Measurements from ENCODE around the gene RNF144A. TPM values are rescaled to one million over a fixed set of nuclear protein-coding genes. Genes with fewer than 3 reads are reported as not detected.

Gene RNF144A
- total RNA-seq, 1 donor from 2014 or later: 23.5 TPM

DNA sequence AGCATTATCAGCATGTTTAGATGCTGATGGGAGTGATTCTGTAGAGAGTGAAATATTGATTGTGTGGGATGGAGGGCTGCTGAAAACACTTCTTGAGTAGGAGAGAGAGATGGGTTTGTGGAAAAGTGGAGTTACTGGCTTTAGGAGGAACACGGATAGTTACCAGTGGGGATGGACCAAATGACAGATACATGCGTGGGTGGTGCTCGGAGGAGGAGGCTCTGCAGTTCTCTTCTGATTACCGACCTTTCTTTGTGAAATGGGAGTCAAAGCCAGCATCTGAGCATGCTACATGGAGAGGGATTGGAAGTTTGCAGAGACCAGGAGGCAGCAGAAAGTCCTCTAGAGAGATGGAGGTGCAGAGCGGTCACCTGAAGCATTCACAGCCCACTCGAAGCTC, 26.3 kb downstream of the RNF144A start:
- Histone ChIP-seq H3K27me3 (ENCODE audit: control insufficient read depth, insufficient read depth, low read length) (no peaks in the 10 kb centered on the region), H3K36me3 (ENCODE audit: control insufficient read depth, insufficient read depth, low read length) (no peaks in the 10 kb centered on the region), H3K4me3 (ENCODE audit: low read depth, low read length) (no peak overlapping the region)
- TF ChIP-seq, protein P1, sequence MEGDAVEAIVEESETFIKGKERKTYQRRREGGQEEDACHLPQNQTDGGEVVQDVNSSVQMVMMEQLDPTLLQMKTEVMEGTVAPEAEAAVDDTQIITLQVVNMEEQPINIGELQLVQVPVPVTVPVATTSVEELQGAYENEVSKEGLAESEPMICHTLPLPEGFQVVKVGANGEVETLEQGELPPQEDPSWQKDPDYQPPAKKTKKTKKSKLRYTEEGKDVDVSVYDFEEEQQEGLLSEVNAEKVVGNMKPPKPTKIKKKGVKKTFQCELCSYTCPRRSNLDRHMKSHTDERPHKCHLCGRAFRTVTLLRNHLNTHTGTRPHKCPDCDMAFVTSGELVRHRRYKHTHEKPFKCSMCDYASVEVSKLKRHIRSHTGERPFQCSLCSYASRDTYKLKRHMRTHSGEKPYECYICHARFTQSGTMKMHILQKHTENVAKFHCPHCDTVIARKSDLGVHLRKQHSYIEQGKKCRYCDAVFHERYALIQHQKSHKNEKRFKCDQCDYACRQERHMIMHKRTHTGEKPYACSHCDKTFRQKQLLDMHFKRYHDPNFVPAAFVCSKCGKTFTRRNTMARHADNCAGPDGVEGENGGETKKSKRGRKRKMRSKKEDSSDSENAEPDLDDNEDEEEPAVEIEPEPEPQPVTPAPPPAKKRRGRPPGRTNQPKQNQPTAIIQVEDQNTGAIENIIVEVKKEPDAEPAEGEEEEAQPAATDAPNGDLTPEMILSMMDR (IDR thresholded peaks at IDR 0.05; ENCODE audit: insufficient read depth, low read length, poor library complexity, severe bottlenecking): no peak
- no peak for DNase-seq (ENCODE audit: low read depth)

DNA sequence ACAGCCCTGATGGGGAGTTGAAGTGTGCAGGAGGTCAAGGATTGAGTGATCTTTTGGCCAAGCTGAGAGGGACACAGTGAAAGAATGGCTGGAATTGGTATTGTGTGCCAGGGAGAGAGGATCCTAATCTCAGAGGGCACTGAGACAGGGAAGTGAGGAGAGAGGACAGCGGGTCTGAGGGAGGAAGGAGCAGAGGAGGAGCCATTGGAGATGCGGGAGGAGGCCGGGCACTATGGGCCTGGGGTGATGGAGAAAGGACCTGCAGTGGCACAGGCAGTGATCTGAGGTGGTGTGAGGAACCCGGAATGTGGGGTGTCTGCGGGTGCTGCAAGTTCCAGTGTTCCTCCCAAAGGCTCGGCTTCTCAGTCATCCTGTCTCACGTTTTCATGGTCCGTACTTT, 26.8 kb downstream of the RNF144A start:
- no peaks in the 10 kb centered on the region for H3K36me3 ChIP-seq (ENCODE audit: control insufficient read depth, insufficient read depth, low read length)

DNA sequence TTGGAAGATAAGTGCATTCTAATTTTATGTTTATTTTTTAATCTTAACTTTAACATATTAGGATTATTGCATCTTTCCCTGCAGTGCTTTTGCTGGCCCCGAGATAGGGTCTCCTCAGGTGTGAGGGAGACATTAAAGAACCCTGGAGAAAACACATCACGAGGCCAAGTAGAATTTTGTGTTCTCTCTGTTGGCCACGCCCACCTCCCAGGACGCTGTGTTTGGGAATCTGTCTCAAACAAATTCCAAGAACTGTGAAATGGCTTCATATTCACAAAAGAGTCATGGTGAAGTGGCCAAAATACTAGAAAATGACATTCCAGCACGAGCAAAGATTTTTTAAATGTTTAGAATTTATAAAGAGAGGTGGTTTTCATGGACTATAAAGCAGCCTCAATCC, 27.3 kb downstream of the RNF144A start:
- DNase-seq (ENCODE audit: low read depth): no peak
- Histone ChIP-seq H3K36me3 (ENCODE audit: control insufficient read depth, insufficient read depth, low read length) (no peaks in the 10 kb centered on the region), H3K4me3 (ENCODE audit: low read depth, low read length) (no peak overlapping the region), H3K27me3 (ENCODE audit: control insufficient read depth, insufficient read depth, low read length) (no peaks in the 10 kb centered on the region)
- TF ChIP-seq, protein P1 (IDR thresholded peaks at IDR 0.05; ENCODE audit: insufficient read depth, low read length, poor library complexity, severe bottlenecking): no peak

More for the DNA sequence above, 26.8 kb downstream of the RNF144A start:
- TF ChIP-seq, protein P1 (IDR thresholded peaks at IDR 0.05; ENCODE audit: insufficient read depth, low read length, poor library complexity, severe bottlenecking): no peak
- Histone ChIP-seq H3K27me3 (ENCODE audit: control insufficient read depth, insufficient read depth, low read length) (no peaks in the 10 kb centered on the region), H3K4me3 (ENCODE audit: low read depth, low read length) (no peak overlapping the region)
- no peak for DNase-seq (ENCODE audit: low read depth)

DNA sequence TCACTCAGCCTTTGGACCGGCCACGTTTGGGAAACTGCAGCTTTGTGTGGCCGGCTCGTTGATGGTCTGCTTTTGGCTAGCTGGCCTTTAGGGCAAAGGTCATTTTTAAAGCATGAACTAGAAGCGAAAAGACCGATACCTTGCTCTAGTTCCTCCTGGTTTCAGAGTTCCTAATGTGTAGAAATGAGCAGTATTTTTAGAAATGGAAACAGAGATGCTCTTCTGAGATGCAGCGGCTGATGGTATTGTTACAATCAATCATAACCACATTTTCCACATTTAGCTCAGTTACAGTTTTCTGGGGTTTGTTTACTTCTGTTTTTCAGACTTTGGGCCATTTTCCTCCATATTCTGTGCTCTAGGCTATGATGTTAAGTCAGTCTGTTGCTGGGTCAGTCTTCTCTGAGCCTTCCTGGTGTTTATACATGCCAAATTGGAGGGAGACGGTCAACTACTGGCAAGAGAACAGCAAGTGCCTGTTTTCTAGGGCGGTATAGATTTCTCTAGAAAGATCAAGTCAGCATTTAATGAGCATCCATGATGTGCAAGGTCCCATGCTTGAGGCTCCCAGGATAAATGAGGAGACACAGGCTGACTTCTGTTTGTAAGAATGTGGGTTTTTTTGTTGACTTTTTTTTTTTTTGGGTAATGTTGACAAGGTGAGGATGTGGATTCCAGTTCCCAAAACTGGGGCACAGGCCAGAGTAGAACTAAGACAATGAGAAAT, 28.0 kb downstream of the RNF144A start:
- H3K36me3 ChIP-seq (ENCODE audit: control insufficient read depth, insufficient read depth, low read length): no peaks in the 10 kb centered on the region
- no peaks in the 10 kb centered on the region for H3K27me3 ChIP-seq (ENCODE audit: control insufficient read depth, insufficient read depth, low read length)
- TF ChIP-seq, protein P1 (IDR thresholded peaks at IDR 0.05; ENCODE audit: insufficient read depth, low read length, poor library complexity, severe bottlenecking): no peak
- H3K4me3 ChIP-seq (ENCODE audit: low read depth, low read length): no peak overlapping the region
- DNase-seq (ENCODE audit: low read depth): no peak

DNA sequence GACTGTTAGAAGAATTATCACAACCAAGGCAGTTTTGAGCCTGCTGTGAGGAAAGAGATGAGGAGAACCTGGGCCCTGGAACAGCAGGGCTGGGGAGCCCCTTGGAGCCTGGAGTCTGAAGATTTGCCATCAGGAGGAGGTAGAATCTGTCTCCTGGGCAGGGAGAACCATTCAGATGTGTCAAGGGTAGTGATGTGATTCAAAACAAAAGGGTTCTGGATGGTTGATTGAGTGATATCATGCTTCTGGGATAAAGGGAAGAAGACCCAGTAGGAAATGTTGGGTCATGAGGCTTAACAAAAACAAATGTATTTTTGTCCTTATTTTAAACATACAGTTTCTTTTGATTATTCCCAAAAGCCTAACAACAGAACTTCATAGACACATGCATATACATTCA, 28.6 kb downstream of the RNF144A start:
- no peak for DNase-seq (ENCODE audit: low read depth)
- no peak overlapping the region for H3K4me3 ChIP-seq (ENCODE audit: low read depth, low read length)
- TF ChIP-seq, protein P1 (IDR thresholded peaks at IDR 0.05; ENCODE audit: insufficient read depth, low read length, poor library complexity, severe bottlenecking): no peak
- H3K36me3 ChIP-seq (ENCODE audit: control insufficient read depth, insufficient read depth, low read length): no peaks in the 10 kb centered on the region
- H3K27me3 ChIP-seq (ENCODE audit: control insufficient read depth, insufficient read depth, low read length): no peaks in the 10 kb centered on the region

DNA sequence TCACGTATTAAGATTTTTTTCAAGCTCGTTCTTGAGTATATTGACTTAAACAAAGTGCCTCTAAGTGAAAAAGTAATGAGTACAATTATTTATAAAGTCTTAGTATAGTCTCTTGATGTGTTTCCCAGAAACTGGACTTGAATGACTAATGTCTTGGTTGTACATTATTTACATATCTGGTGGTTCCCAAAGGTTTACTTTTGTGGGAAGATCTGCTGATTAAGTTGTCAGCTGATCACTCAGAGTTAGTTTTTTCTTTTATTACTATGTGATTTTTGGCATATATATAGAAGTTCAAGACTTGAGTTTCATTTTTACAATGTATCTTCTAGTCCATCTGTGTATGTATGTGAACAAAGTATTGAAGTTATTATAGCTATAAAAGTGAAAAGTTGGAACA, 29.5 kb downstream of the RNF144A start:
- TF ChIP-seq, protein P1 (IDR thresholded peaks at IDR 0.05; ENCODE audit: insufficient read depth, low read length, poor library complexity, severe bottlenecking): no peak
- DNase-seq (ENCODE audit: low read depth): peak; percentile 35

More for the DNA sequence above, 29.5 kb downstream of the RNF144A start:
- no peaks in the 10 kb centered on the region for H3K36me3 ChIP-seq (ENCODE audit: control insufficient read depth, insufficient read depth, low read length)
- H3K27me3 ChIP-seq (ENCODE audit: control insufficient read depth, insufficient read depth, low read length): no peaks in the 10 kb centered on the region
- H3K4me3 ChIP-seq (ENCODE audit: low read depth, low read length): no peak overlapping the region
